NCI-H2081 (cell line): ENCODE measurements around the gene ZNF22.
"Not testable (repeated sequence)": the region's sequence is repeated elsewhere in the genome, so short reads cannot be mapped to it uniquely, and the experiment has no call there.

Experiments
- DNase-seq, 2 experiments: peaks; one replicate each; lab custom pipeline; 2025; lab: John Stamatoyannopoulos, UW

The ZNF22 gene

GRCh38 chr10:44991571-44991970 is 9.2 kb upstream of the ZNF22 start:
- DNase-seq: no peak

GRCh38 chr10:44992070-44992731 is 8.5 kb upstream of the ZNF22 start:
- no peak for DNase-seq

GRCh38 chr10:44992732-44993225 is 7.9 kb upstream of the ZNF22 start:
- no peak for DNase-seq

- no peak for DNase-seq
Measured at GRCh38 chr10:44993226-44993921, 7.3 kb upstream of the ZNF22 start.

- DNase-seq: no peak
Measured at GRCh38 chr10:44993922-44994751, 6.6 kb upstream of the ZNF22 start.

- DNase-seq: no peak
Measured at GRCh38 chr10:44994752-44995530, 5.8 kb upstream of the ZNF22 start.

- DNase-seq: no peak
Measured at GRCh38 chr10:44995581-44995913, 5.2 kb upstream of the ZNF22 start.

- no peak for DNase-seq
Measured at GRCh38 chr10:44995914-44996669, 4.6 kb upstream of the ZNF22 start.

DNA sequence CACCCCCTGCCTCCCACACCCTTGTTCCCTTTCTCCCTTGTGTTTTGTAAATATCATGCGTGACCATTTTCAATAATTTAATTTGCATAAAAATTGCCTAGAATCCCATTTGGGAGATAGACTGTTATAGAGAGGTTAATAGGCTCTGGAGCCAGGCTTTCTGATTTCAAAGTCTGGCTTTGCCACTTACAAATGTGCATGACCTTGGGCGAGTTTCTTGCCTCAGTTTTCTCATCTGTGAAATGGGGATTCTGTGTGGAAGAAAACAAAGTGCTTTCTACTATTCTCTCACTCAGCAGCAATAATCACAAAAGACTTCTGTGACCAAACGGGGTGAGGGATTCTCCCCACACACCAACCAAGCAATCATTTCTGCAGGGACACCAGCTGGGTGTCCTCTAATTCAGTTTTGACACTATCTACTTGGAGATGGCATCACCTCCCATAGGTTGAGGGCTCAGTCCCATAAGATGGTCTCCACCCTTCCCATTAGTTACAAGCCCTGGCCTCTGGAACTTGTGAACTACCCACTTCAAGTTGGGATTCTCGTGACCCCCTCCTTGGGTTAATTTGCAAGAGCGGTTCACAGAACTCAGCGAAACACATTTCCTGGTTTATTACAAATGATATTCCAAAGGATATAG is 3.5 kb upstream of the ZNF22 start:
- DNase-seq: no peak

- DNase-seq: no peak
Measured at GRCh38 chr10:44998146-44998631, 2.5 kb upstream of the ZNF22 start.

GRCh38 chr10:45000138-45000751 is 478 bp upstream of the ZNF22 start:
- no peak for DNase-seq

DNA sequence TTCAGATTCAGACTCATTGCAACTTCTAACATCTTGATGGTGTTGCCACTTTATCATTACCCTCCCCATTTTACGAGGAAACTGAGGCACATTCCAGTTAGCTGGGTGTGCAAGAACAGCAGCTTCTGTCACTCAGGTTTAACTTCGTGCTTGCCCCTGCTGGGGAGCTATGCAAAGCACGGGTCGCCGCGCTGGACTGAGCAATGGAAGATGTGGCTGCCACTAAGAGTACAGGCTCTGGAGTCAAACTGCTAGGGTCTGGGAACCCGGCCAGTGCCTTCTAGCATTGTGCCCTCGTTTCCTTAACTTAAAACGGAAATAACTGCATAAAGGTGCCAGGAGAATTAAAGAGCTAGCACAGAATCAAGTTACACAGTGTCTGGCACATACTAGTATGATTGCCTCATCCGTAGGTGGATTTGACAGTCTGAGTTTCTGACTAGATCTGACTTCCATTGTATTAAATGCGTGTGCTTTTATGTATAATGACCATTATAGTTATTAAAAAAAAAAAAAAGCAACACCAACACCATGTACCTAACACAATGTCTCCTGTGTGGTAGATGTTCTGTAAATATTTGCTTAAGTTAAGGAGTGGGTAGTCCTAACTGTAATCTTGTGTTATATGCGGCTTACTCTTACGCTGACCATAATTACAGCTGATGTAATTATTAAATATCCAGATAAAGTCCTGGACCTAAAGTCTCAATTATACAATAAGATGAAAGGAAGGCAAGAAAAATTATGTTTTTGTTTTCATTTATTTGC is 842 bp downstream of the ZNF22 start:
- peak; percentile 12 to 15 for DNase-seq

DNA sequence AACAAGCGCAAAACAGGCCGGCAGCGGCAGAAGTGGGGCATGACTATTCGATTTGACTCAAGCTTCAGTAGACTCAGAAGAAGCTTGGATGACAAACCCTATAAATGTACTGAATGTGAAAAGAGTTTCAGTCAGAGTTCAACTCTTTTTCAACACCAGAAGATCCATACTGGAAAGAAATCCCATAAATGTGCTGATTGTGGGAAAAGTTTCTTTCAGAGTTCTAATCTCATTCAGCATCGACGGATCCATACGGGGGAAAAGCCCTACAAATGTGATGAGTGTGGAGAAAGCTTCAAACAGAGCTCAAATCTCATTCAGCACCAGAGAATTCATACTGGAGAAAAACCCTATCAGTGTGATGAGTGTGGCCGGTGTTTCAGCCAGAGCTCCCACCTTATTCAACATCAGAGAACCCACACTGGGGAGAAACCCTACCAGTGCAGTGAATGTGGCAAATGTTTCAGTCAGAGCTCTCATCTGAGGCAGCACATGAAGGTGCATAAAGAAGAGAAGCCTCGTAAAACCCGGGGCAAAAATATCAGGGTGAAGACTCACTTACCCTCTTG is 2.8 kb downstream of the ZNF22 start:
- DNase-seq: no peak

GRCh38 chr10:45004661-45005060 is 3.9 kb downstream of the ZNF22 start:
- DNase-seq: no peak

DNA sequence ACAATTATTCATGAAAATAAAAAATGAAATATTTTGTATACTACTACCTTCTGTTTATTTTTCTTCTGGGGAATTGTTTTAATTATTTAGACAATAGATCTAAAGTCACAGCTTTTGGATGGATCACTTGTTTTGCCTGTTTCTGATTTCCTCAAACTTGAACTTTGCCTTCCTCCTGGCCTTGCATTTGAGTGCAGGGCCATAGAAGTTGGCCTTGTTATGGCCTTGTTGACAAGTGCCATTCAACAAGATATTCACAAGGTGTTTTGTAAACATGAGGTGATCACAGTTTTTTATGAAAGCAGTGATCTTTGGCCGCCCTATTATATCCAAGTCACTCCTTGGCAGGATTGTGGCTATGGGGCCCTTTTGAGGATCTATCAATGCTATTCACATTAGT is 4.6 kb downstream of the ZNF22 start:
- no peak for DNase-seq

DNA sequence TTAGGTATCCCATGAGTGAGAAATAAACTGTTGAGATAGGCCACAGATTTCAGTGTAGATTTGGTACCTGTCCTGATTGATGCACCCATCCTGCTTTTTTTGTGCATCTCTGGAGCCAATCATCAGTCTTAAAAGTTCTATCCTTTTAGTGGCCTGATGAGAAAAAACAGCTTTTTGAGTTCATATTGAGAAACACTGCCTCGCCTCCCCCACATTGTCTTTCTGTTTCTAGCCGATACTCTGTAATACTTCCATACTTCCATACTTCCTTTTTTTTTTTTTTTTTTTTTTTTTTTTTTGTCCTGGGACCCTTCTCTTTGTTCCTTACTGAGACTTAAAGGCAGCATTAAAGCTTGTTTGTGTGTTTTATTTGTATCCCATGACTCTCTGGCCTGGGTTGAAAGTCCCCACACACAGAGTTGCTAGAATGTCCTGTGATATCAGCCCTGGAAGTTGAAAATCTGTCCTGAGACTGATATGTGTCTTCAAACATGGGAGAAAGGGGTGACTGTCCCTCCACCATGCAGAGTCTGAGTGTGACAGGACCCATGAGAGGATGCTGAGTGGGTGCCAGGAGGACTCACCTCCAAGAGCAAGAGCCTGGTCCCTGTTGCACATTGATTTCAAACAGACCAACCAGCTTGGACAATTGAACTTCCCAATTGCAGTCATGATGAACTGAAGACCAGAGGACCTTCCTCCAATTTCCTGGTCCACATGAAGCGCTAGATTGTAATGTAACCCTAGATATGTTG is 5.7 kb downstream of the ZNF22 start:
- DNase-seq: no peak

DNA sequence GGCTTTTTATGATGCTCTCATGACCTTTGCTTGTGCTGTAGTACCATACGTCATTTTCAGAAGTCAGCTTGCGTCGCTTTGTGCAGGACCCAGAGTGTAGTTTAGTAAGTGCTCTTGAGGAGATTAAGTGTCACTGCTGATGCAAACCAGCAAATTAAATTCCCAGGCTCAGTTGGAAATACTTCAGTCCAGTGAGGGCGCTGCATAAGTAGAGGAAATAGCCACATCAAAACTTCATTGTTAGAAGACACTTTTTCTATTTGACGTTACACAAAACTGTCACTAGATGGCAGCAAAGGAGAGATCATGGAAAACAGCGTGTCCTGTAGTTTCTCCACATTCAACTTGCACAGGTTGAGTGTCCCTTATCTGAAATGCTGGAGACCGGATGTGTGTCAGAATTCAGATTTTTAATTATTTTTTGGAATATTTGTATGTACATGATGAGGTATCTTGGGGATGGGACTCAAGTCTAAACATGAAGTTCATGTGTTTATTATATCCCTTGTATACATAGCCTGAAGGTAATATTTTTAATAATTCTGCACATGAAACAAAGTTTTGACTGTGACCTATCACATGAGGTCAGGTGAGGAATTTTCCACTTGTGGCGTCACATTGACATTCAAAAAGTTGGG is 7.9 kb downstream of the ZNF22 start:
- DNase-seq: peak; percentile 33 to 51

GRCh38 chr10:45014557-45014956 is 13.8 kb downstream of the ZNF22 start:
- not testable (repeated sequence) for DNase-seq
